ENCODE measurements around the gene CPSF3. TPM values are rescaled to one million over a fixed set of nuclear protein-coding genes. Genes with fewer than 3 reads are reported as not detected.

Gene CPSF3
- total and polyA plus RNA-seq, 2 of the 13 experiments (the other 11 are each of a cell fraction or from before 2014, with no cell fraction given): 19.8 to 93.0 TPM

DNA sequence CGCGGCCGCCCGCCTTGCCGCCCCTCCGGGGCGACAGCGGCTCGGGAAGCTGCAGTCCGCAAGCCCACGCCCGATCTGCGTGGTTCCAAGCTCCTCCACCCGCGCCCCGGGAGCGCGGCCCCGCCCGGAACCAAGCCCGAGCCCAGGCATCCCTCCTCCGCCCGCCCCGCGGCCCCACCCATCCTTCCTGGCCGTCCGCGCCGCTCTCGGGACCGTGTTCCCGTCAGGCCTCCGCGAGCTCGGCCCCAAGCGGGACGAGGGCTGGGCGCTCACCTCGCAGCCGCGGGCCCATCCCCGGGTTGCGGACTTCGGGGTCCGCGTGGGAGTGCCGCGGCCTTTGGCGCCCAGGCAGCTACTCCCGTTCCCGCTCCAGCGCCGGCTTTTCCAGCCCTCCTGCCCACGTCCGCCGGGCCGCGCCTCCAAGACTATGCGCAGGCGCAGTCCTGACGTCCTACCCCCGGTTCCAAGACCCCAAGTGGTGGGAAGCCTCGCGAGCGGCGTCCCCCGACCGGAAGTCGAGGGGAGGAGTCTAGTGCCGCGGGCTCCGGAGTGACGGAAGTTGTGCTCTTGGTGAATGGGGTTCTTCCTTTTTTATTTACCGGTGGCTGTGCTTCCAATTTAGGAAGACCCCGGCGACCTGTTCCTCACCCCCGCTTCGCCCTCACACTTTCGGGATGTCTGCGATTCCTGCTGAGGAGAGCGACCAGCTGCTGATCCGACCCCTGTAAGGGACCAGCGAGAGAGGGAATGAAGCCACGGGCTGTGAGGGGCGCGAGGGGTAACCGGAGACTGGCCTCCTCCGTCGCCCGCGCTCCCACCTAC lies at the start of gene CPSF3, which contains the start of gene ITGB1BP1 (continued):
- TF ChIP-seq, protein P1, sequence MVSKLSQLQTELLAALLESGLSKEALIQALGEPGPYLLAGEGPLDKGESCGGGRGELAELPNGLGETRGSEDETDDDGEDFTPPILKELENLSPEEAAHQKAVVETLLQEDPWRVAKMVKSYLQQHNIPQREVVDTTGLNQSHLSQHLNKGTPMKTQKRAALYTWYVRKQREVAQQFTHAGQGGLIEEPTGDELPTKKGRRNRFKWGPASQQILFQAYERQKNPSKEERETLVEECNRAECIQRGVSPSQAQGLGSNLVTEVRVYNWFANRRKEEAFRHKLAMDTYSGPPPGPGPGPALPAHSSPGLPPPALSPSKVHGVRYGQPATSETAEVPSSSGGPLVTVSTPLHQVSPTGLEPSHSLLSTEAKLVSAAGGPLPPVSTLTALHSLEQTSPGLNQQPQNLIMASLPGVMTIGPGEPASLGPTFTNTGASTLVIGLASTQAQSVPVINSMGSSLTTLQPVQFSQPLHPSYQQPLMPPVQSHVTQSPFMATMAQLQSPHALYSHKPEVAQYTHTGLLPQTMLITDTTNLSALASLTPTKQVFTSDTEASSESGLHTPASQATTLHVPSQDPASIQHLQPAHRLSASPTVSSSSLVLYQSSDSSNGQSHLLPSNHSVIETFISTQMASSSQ (IDR thresholded peaks at IDR 0.05; ENCODE audit: low read depth): no peak
- TF ChIP-seq, protein P1 (CRISPR knock-in tag; IDR thresholded peaks at IDR 0.05; ENCODE audit: borderline replicate concordance): peak; percentile 76; the same call in 1 of the 2 replicates
- TF ChIP-seq GPN1 (CRISPR knock-in tag; IDR thresholded peaks at IDR 0.05; ENCODE audit: borderline replicate concordance) (no peak), EHMT2 (IDR thresholded peaks at IDR 0.05; ENCODE audit: borderline replicate concordance, low read depth, low read length) (no peak), EP300 (IDR thresholded peaks at IDR 0.05; ENCODE audit: low read depth in 2 of 2, low read length in 2 of 2) (0 out of 4 replicates have a peak, but pooled peaks of 1 of the 2 experiments have one; percentile 5), EP300 (CRISPR knock-in tag; IDR thresholded peaks at IDR 0.05; ENCODE audit: borderline replicate concordance) (no peak; the same call in 1 of the 2 replicates), TBX3 (IDR thresholded peaks at IDR 0.05; ENCODE audit: borderline replicate concordance) (peak; percentile 33; the same call in 1 of the 2 replicates), CENPT (CRISPR knock-in tag; IDR thresholded peaks at IDR 0.05; ENCODE audit: low read depth) (no peak; the same call in 1 of the 2 replicates), RFXANK (CRISPR knock-in tag; IDR thresholded peaks at IDR 0.05) (no peak; the same call in 1 of the 2 replicates)
- TF ChIP-seq, protein P2, sequence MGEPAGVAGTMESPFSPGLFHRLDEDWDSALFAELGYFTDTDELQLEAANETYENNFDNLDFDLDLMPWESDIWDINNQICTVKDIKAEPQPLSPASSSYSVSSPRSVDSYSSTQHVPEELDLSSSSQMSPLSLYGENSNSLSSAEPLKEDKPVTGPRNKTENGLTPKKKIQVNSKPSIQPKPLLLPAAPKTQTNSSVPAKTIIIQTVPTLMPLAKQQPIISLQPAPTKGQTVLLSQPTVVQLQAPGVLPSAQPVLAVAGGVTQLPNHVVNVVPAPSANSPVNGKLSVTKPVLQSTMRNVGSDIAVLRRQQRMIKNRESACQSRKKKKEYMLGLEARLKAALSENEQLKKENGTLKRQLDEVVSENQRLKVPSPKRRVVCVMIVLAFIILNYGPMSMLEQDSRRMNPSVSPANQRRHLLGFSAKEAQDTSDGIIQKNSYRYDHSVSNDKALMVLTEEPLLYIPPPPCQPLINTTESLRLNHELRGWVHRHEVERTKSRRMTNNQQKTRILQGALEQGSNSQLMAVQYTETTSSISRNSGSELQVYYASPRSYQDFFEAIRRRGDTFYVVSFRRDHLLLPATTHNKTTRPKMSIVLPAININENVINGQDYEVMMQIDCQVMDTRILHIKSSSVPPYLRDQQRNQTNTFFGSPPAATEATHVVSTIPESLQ (CRISPR knock-in tag; conservative IDR thresholded peaks at IDR 0.05): no peak; the same call in 1 of the 2 replicates
- TF ChIP-seq, protein P3, sequence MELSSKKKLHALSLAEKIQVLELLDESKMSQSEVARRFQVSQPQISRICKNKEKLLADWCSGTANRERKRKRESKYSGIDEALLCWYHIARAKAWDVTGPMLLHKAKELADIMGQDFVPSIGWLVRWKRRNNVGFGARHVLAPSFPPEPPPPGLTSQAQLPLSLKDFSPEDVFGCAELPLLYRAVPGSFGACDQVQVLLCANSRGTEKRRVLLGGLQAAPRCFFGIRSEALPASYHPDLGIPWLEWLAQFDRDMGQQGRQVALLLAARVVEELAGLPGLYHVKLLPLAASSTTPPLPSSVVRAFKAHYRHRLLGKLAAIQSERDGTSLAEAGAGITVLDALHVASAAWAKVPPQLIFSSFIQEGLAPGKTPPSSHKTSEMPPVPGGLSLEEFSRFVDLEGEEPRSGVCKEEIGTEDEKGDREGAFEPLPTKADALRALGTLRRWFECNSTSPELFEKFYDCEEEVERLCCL (CRISPR knock-in tag; IDR thresholded peaks at IDR 0.05; ENCODE audit: borderline replicate concordance): no peak
- TF ChIP-seq, protein P4, sequence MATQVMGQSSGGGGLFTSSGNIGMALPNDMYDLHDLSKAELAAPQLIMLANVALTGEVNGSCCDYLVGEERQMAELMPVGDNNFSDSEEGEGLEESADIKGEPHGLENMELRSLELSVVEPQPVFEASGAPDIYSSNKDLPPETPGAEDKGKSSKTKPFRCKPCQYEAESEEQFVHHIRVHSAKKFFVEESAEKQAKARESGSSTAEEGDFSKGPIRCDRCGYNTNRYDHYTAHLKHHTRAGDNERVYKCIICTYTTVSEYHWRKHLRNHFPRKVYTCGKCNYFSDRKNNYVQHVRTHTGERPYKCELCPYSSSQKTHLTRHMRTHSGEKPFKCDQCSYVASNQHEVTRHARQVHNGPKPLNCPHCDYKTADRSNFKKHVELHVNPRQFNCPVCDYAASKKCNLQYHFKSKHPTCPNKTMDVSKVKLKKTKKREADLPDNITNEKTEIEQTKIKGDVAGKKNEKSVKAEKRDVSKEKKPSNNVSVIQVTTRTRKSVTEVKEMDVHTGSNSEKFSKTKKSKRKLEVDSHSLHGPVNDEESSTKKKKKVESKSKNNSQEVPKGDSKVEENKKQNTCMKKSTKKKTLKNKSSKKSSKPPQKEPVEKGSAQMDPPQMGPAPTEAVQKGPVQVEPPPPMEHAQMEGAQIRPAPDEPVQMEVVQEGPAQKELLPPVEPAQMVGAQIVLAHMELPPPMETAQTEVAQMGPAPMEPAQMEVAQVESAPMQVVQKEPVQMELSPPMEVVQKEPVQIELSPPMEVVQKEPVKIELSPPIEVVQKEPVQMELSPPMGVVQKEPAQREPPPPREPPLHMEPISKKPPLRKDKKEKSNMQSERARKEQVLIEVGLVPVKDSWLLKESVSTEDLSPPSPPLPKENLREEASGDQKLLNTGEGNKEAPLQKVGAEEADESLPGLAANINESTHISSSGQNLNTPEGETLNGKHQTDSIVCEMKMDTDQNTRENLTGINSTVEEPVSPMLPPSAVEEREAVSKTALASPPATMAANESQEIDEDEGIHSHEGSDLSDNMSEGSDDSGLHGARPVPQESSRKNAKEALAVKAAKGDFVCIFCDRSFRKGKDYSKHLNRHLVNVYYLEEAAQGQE (IDR thresholded peaks at IDR 0.05; ENCODE audit: borderline replicate concordance in 1 of 2, low read depth in 1 of 2, low read length in 2 of 2): peak in 1 of 2 experiments; percentile 39; a peak in 1 of 4 replicates
- TF ChIP-seq, protein P5, sequence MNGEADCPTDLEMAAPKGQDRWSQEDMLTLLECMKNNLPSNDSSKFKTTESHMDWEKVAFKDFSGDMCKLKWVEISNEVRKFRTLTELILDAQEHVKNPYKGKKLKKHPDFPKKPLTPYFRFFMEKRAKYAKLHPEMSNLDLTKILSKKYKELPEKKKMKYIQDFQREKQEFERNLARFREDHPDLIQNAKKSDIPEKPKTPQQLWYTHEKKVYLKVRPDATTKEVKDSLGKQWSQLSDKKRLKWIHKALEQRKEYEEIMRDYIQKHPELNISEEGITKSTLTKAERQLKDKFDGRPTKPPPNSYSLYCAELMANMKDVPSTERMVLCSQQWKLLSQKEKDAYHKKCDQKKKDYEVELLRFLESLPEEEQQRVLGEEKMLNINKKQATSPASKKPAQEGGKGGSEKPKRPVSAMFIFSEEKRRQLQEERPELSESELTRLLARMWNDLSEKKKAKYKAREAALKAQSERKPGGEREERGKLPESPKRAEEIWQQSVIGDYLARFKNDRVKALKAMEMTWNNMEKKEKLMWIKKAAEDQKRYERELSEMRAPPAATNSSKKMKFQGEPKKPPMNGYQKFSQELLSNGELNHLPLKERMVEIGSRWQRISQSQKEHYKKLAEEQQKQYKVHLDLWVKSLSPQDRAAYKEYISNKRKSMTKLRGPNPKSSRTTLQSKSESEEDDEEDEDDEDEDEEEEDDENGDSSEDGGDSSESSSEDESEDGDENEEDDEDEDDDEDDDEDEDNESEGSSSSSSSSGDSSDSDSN (CRISPR knock-in tag; IDR thresholded peaks at IDR 0.05): peak; percentile 93
